Measurements from ENCODE around the gene COG1.

DNA sequence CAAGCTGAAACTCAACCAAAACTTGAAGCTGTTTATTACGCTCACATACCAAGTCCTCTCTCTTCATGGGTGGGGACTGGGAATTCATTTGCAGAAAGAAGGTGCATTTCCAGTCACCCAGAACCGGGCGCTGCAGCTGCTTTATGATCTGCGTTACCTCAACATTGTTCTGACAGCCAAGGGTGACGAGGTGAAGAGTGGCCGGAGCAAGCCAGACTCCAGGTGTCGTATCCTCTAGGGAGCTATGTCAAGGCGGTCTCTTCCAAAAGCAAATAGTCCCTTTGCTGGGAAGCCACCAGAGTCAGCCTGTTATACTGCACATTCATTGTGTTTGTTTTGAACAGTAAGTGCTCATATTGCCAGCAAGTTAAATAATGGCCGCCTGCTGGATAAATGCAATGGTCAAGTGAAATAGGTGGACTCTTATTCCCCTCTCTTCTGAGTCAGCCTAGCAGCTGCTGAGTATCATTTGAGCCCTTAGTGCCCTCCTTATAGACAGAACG is 12.7 kb downstream of the COG1 start:
- TF ChIP-seq, protein P1, sequence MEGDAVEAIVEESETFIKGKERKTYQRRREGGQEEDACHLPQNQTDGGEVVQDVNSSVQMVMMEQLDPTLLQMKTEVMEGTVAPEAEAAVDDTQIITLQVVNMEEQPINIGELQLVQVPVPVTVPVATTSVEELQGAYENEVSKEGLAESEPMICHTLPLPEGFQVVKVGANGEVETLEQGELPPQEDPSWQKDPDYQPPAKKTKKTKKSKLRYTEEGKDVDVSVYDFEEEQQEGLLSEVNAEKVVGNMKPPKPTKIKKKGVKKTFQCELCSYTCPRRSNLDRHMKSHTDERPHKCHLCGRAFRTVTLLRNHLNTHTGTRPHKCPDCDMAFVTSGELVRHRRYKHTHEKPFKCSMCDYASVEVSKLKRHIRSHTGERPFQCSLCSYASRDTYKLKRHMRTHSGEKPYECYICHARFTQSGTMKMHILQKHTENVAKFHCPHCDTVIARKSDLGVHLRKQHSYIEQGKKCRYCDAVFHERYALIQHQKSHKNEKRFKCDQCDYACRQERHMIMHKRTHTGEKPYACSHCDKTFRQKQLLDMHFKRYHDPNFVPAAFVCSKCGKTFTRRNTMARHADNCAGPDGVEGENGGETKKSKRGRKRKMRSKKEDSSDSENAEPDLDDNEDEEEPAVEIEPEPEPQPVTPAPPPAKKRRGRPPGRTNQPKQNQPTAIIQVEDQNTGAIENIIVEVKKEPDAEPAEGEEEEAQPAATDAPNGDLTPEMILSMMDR (IDR thresholded peaks at IDR 0.05): no peak
- no peak for TF ChIP-seq MAX (IDR thresholded peaks at IDR 0.05)
- no peak for TF ChIP-seq SMC3 (IDR thresholded peaks at IDR 0.05)
- no peak for TF ChIP-seq JUN (IDR thresholded peaks at IDR 0.05)

Data from A549 (cell line).